ENCODE measurements around the gene CTCF.
A peak's percentile ranks its signal among the peaks of the same experiment; 100 is the strongest.
"Not testable (repeated sequence)": the region's sequence is repeated elsewhere in the genome, so short reads cannot be mapped to it uniquely, and the experiment has no call there.

The CTCF gene, protein sequence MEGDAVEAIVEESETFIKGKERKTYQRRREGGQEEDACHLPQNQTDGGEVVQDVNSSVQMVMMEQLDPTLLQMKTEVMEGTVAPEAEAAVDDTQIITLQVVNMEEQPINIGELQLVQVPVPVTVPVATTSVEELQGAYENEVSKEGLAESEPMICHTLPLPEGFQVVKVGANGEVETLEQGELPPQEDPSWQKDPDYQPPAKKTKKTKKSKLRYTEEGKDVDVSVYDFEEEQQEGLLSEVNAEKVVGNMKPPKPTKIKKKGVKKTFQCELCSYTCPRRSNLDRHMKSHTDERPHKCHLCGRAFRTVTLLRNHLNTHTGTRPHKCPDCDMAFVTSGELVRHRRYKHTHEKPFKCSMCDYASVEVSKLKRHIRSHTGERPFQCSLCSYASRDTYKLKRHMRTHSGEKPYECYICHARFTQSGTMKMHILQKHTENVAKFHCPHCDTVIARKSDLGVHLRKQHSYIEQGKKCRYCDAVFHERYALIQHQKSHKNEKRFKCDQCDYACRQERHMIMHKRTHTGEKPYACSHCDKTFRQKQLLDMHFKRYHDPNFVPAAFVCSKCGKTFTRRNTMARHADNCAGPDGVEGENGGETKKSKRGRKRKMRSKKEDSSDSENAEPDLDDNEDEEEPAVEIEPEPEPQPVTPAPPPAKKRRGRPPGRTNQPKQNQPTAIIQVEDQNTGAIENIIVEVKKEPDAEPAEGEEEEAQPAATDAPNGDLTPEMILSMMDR

DNA sequence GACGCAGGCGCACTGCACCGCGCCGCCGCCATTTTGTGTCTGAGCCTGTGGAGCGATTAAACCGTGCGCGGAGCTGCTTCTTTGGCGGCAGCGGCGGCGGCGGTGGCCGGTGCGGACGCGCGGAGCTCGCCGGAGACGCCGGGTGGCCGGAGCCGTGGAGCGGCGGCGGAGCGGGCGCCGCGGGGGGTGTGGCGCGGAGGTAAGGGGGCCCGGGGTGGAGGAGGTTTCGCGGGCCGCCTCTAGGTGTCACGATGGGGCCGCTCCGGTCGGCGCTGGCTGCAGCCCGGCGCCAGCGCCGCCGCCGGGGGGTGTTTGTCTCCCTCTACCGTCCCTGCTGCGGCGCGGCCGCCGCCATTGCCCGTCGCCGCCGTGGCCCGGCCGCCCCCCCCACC, at the start of gene CTCF:
Gene CTCF (plus strand): TSS at position 1 of the 392 bp plus-strand sequence. CDS start 48,307 bp downstream, outside the sequence.
- DNase-seq (ENCODE audit: low read depth in 2 of 2) = peak; percentile 68 to 75

DNA sequence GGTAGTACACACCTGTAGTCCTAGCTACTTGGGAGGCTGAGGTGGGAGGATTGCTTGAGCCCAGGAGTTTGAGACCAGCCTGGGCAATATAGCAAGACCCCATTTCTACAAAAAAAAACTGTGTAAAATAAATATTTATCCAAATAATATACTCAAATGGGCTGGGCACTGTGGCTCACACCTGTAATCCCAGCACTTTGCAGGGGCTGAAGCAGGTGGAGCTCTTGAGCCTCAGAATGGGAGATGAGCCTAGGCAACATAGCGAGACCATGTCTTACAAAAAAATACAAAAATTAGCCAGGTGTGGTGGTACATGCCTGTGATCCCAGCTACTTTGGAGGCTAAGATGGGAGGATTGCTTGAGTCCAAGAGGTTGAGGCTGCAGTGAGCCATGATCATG, 48.4 kb upstream of the CTCF start:
- not testable (repeated sequence) for DNase-seq (ENCODE audit: low read depth in 2 of 2)

DNA sequence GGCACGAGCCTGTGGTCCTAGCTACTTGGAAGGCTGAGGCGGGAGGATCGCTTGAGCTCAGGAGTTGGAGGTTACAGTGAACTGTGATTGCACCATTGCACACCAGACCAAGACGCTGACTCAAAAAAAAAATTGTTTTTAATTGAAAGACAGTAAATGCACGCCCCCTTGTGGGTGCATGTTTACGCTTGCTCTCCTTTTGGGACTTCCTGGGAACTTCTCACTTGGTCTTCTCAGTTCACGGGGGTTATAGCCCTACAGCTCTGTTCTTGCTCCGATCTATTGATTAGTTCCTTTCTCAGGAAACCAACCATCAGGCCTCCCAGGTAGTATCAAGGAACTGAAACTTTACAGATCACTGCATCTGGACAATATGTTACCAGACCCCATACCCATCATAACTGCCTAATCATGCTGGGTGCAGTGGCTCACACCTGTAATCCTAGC, 47.9 kb upstream of the CTCF start:
- DNase-seq (ENCODE audit: low read depth in 2 of 2) = peak; percentile 69 to 76

DNA sequence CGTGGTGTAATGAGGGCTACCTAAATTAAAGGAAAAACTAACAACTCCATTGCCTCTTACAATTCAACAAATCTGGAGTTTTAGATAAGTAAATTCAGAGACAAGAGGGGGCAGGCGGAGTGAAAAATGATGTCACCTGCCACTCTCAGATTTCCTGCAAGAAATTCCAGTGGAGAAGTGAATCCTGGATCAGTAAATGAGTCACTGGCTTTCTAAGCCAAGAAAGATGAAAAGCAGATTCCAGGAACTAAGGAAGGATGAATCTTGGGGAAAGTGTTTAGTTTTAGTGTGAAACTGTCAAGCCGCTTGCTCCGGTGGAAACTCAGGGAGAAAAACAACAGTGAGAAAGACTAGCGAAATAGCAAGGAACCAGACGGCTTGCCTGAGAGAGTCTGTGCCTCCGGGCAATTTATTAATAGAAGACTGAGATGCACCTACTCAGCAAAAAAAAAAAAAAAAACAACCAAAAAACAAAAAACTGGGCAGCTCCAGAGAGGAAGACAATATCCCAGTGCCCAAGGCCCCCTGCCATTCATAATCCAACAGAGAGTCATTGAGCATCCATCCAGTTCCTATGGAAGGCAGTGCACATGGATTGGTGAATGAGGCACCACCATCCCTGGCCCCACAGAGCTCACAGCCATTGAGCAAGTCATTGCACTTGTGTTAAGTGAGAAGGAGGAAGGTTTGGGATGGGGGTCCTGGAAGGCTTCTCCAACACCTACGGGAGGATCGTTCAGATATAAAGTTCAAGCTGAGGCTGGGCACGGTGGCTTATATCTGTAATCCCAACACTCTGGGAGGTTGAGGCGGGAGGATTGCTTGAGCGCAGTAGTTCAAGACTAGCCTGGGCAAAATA, 45.8 kb upstream of the CTCF start:
- no peak for DNase-seq (ENCODE audit: low read depth in 2 of 2)

DNA sequence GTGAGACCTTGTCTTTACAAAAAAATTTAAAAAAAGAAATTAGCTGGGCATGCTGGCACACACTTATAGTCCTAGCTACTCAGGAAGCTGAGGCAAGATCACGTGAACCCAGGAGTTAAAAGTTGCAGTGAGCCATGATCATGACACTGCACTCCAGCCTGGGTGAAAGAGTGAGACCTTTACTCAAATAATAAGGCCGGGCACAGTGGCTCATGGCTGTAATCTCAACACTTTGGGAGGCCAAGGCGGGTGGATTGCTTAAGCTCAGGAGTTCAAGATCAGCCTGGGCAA, 45.2 kb upstream of the CTCF start:
- no peak for DNase-seq (ENCODE audit: low read depth in 2 of 2)

DNA sequence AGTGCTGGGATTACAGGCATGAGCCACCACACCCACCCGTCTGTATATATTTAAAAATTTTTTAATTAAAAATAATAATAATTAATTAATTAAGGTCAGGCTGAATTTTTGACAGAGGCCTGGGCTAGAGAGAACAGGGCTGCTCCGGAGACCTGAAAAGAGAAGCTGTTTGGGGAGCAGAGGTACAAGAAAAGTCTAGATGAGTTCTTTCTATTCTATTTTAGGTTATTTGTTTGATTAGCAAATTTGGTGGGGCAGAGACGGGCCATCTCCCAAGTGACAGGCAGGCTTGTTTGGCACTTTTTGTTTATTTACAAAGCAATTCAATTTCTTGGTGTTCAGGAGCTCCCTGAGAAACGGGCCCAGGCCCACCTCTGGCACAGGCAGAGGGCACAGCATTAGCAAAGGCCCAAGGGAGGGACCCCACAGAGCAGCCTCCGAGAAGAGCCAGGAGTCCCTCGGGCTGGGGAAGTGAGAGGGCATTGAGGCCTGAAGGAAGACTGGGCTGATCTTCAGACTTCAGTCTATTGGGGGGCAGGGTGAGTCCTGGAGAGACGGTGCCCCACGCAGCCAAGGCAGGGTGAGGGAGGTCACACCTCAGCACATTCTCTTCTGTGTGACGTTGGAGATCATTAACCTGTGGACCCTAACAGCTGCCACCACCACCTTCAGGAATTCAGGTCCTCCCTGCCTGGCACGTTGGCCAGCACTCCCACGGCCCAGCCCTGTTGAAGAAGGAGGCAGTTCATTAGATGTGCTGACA, 44.5 kb upstream of the CTCF start:
- DNase-seq (ENCODE audit: low read depth in 2 of 2) = no peak

DNA sequence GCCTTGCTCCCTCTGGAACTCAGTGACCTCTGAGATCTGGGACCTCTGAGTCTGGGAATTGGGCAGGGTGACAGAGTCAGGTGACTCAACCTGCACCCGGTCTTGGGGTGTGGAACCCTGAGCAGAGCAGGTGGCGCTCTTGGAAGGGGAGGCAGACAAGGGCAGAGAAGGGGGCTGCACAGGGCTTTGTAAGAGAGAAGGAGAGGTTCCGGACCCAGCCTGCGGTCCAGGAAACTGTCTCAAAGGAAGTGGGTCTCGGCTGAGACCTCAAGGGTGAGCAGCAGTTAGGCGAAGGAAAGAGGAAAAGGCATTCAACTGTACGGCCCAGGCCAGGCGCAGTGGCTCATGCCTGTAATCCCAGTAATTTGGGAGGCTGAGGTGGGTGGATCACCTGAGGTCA, 43.6 kb upstream of the CTCF start:
- no peak for DNase-seq (ENCODE audit: low read depth in 2 of 2)

DNA sequence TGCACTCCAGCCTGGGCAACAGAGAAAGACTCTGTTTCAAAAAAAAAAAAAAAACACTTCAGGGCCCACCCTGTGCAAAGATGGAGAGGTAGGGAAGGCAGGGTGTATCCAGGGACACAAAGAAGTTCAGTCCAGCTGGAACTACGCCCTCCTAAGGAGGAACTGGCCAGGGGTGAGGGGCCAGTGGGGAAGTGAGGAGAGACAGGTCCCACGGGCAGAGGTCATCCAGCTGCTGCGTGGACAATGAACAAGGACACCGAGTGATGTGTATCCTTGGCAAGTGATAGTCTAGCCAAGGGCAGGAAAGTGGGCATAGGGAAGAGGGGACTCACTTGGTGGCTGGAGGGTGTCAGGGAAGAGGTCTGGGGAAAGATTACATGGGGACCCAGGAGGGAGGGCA, 43.1 kb upstream of the CTCF start:
- no peak for DNase-seq (ENCODE audit: low read depth in 2 of 2)

DNA sequence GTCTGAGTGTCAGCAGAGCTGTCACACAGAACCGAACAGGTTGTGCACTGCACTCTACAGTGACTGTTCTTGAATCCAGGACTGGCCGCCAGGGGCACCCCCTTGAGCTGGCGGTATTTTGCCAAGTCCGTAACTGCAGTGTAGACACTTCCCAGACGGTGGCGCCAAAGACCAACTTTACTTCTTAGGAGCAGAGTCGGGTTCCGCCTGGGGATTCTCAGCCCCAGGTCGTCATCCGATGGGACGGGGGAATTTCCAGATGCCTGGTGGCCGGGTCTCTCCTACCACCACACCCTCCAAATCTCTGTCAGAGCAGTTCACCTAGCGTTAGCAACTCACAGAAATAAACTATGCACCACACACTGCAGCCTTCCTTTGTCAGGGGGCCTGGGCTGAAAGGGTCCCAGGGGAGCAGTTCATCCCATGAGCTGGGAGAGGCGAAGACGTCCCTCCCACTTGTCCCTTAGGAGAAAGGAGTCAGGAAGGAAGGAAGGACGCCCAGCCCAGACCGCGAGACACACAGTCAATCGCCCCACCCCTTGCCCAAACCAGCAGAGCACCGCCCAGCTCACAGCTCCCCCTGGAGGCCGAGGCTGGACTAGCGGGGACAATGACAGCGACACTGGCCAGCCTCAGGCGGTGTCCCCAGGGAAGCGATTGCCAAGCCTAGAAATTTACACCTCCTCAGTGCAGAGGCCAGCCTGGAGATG, 41.1 kb upstream of the CTCF start:
- DNase-seq (ENCODE audit: low read depth in 2 of 2) = peak; percentile 94 to 98

DNA sequence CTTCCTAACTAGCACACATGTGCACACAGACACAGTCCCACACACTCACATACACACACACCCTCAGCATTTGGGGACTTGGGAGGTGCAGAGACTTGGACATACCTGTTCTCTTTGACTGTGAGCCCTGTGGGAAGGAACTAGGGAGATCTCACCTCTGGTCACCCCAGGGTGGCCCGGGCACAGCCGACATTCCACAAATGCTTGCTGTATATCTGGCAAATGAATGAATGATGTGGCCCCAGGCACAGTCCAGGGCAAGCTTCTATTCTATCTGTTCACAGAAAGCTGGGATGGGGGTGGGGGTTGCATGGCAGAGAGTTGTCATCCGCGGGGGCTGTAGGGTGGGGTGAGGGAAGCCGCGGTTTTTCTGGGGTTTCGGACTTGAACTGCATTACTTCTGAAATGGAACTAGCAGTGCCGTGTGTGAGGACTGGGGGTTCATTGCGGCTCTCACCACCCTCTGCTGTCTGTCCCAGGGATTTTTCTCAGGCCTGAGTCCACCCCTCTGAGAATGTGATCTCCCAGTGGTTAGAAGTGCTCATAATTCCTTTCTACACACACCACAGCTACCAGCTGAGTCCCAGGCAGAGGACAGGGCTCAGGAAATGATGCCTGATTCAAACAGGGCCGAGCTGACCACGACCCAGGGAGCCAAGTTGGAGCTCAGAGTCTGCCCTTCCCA, 37.0 kb upstream of the CTCF start:
- DNase-seq (ENCODE audit: low read depth in 2 of 2) = no peak

DNA sequence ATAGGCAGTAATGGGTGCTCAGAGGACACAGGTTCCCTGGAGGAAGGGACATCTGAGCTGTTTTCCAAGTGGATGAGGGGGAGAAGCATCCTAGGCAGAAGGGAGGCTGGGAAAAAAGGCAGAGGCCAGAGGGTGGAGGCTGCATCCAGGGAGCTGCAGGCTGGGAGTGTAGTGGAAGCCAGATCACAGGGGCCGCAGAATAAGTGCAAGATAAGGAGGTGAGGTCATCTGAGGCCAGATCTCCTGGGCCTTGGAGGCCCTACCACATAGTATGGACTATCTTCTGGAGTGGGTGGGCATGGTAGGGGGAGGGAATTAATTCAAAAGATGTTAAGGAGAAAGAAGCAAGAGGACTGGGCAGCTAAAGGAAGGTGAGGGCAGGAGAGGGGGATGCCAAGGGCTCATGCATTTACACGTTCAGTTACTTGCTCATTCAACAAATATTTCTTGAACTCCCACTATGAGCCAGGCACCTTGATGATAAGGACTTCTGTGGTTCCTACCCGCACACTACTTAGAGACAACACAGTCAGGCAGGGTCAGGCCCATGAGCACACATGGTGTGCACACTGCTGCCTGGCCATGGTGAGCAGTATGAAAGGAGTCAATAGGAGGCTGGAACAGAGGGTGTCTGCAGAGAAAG, 36.1 kb upstream of the CTCF start:
- no peak for DNase-seq (ENCODE audit: low read depth in 2 of 2)

DNA sequence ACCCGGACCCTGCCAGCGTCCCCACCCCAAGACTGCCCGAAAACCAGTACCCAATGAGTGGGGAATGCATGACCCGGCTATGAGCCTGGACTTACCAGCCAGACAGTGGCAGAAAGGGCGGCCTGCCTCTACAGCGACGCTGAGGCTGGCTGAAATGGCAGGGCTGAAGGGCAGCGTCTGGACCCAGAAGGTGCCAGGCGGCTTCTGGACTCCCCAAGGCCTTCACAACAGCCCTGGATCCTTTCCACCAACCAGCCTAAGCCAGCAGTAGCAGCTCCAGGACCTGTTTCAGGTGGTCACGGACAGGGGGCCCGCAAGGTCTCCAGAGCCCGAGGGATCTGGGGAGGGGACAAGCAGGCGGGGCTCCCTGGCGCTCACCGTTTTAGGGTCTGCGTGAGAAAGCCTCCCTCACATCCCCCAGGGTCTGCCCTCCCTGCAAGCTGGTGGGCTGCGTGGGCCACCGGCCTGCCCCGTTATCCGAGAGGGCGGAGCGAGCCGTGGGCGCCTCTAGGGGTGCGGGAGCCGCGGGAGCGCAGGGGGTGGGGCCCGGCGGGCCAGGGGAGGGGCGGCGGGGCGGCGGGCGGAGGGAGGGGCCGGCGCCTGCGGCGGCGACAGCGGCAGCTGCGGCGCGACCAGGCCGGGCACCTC, 34.0 kb upstream of the CTCF start, which contains the start of gene RIPOR1:
Gene RIPOR1 (plus strand): TSS at position 608 of the 648 bp plus-strand sequence. CDS start 9,618 bp downstream, outside the sequence.
- DNase-seq (ENCODE audit: low read depth in 2 of 2) = peak in 1 of 2 donors; percentile 34

DNA sequence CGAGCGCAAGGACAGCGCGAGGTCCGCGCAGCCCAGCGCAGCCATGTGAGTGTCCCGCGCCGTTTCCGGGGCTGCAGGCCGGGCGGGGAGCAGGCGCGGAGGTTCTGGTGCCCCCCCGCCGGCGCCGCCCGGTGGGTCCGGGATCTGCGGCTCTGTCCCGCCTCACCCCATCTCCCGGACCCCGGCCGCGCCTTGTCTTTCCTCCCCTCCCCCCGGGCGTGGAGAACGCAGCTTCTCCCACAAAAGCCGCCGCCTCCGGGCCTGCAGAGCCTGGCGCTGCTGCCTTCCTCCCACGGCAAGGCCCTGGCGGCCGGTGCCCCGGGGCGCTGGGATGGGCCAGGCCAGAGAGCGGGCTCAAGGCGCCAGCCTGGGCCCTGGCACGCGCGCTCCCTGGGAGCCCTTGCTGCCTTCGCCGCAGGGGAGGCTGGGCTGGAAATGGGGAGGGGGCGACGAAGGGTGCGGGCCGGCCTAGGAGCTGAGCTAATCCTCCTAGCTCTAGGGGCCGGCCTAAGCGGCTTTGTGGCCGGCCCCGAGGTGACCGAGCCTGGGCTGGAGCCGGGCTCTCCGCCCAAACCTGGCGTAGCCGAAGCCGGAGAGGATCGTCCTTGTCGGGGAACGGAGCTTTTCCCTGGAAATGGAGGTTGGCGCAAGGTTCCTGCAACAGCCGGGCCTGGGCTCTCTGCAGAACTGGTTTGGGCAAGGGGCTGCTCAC, 33.3 kb upstream of the CTCF start:
- DNase-seq (ENCODE audit: low read depth in 2 of 2) = no peak

DNA sequence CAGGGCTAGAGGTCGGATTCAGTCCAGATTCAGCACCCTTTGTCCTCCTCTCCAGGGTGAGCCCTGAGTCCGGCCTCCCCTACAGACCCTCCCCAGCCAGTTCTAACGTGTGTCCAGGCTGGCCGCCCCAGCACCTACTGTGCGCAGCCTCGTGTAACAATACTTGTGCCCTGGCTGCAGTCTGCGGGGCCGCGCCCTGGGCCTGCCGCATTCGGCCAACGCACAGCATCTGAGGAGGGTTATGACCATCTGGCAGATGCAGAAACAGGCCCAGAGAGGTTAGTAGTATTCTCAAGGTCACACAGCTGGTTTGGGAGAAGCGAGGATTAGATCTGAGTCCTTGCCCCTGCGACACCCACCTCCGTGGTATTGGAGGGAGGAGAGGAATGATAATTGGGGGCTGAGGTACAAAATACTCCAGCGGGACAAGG, 32.7 kb upstream of the CTCF start:
- DNase-seq (ENCODE audit: low read depth in 2 of 2) = no peak

DNA sequence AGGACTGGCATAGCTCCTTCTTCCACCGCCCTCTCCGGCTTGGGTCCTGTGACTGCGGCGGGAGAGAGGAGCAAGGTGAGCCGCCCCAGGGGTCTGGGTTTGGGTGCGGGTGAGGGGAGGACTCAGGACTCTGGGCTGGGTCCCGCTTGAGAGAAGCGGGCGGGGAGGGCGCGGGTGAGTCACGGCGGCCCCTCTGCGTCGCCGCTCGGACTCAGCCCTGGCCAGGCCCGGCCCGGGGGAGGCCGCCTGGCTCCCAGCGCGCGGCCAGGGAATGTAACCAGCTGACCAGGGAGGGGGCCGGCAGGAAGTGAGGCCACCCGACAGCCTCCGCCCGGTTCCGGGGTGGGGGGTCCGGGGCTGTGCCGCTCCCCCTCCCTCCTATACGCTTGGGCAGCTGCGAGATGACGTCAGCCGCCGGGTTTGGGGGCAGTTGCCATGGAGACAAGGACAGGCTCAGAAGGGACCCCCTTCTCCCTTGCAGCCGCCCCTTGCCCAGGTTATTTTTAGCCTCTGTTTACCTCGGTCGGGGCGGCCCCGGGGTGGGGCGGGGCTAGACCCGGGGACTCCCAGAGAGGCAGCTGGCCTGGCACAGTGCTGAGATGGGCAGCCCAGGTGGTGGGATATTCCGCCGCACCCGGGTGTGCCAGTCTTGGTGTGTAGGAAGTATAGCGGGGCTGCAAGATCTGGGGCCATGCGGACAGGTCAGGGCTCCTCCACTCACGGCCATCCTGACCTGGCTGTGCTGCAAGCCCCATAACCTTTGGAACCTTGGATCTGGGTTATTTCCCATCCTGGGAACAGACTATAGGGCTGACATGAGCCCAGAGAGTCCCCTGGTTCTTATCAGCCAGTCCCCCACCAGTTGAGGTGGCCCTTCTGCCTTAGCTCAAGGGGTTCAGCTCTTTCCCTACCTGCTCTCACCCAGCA, 32.0 kb upstream of the CTCF start:
- no peak for DNase-seq (ENCODE audit: low read depth in 2 of 2)

DNA sequence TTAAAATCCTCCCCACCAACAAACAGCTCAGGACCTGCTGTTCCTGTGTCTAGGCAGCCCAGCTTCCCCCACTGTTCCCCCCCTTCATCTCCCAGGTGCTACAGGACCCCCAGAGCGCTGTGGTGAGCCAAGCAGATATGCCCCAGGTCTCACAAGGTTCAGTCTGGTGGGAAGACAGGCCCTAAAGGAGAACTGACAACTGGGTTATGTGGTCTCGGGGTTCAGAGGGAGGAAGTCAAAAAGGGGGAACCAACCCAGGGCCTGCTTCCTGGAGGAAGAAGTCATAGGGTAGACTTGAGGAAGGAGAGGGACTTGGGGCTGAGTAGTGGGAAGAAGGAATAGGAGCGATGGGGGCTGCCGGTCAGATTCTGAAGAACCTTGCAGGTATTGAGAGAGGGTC, 31.1 kb upstream of the CTCF start:
- no peak for DNase-seq (ENCODE audit: low read depth in 2 of 2)

DNA sequence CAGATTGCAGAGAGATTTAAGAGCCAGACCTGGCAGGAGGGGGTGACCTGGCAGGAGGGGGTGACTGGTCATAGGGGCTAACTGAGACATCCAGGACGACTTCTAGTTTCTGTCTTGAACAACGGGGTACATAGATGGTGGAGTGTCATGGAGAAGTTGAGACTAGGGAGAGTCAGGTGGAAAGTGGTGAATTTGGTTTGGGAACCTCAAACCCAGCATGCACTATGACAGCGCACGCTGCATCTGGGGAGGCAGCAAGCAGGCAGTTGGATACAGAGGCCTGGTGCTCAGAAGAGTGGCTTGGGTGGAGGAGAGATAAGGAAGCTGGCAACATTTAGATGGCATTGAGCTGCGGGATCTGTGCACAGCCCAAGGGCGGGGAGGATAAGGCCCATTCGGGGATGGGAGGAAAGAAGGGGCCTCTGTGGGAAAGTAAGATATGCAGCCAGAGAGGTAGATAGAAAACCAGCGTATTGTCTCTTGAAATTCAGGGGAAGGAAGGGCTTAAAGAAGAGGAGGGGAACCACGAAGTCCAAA, 29.2 kb upstream of the CTCF start:
- DNase-seq (ENCODE audit: low read depth in 2 of 2) = no peak

Data from stimulated activated CD4-positive, alpha-beta T cell treated with anti-CD3 and anti-CD28 coated beads, Interleukin-15, amount 100 ng/mL, for 48 hours (primary cell).